ENCODE results near the gene GNAO1. TPM values are rescaled to one million over a fixed set of nuclear protein-coding genes. Genes with fewer than 3 reads are reported as not detected.

The GNAO1 gene
- total RNA-seq, 1 donor from 2014 or later, result not detected

DNA sequence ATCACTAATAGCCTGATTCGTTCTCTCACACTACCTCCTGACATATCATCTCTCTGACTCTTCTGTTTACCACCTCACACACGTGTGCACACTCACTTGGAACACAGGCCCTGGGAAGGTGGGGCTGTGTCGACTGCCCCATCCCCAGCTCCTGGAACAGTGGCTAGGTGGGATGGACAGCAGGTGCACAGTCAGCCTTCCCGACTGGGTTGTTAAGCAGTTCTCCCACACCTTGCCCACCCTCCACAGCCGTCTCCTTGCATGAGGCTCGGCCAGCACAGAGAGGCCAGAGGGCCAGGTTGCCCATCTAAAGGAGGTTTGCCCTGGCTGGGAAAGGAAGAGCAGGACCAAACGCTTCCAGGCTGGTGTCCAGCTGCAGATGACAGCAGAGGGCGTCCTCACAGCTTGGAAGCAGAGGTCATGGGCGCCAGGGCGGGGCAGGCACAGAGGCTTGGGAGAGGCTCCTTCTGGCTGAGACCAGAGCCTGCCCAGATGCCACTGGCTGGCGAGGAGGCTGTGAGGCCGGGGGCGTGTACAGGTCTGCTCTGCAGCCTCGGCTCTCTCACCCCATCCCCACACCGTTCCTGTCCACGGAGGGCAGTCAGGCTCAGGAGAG is 141.3 kb downstream of the GNAO1 start:
- no peak for DNase-seq (ENCODE audit: low read depth, low spot score)

- DNase-seq (ENCODE audit: low read depth, low spot score), result no peak
These were observed 143.5 kb downstream of the GNAO1 start for GRCh38 chr16:56334761-56335160.

GRCh38 chr16:56336071-56336688 is 144.9 kb downstream of the GNAO1 start:
- DNase-seq (ENCODE audit: low read depth, low spot score), result no peak

GRCh38 chr16:56336711-56337110 is 145.4 kb downstream of the GNAO1 start:
- DNase-seq (ENCODE audit: low read depth, low spot score), result no peak

GRCh38 chr16:56337131-56337857 is 146.0 kb downstream of the GNAO1 start:
- no peak for DNase-seq (ENCODE audit: low read depth, low spot score)

DNA sequence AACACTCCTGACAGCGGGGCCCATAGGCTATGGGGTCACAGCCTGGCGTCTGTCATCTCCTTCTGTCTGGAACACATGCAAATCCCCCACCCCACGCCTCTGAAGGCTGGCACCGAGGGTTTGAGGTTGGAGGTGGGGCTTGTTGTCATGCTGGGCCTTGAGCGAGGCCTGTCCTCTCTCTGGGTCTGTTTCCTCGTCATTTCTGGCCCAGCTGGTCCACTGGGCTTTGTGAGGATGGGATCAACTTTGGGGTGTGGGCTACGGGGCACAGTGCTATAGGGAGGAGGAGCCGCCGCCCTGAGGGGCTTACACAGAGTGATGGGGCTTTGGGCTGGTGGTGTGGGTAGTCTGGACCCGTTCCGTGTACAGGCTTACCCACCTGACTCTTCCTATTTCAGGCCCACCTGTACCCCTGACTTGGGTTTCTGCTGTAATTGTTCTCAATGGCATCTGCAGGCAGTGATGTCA is 146.6 kb downstream of the GNAO1 start:
- no peak for DNase-seq (ENCODE audit: low read depth, low spot score)

DNA sequence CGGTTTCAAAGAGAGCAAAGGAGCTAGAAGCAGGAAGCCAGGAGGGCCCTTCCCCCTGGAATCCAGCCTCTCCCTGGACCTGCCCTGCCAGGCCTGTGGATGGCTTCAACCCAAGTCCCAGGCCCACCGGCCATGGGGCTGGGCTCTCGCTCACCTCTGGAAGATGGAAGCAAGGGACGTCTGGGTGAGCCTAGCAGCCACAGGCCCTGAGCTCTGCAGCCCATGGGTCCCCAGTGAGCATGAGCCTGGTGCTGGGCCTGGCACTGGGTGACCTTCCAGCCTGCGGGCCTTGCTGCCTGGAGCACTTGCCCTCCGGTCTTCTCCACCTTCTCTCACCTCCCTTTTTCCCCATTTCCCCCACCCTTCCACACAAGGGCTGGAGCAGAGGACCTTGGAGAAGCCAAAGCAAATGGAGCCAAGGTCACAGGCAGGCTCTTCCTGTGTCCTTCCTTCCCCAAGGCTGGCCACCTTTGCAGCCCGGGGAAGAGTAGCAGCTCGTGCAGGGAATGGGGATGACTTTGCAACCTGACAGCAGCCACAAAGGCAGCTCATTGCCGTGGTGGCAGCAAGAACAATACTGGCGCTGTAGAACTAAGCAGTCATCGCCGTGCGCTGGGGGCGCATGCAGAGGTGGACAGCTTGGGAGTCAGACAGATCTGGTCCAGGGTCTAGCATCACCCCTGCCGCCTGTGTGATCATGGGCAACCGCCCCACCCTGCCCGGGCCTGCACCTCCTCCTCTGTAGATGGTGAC is 147.5 kb downstream of the GNAO1 start:
- DNase-seq (ENCODE audit: low read depth, low spot score), result no peak

DNA sequence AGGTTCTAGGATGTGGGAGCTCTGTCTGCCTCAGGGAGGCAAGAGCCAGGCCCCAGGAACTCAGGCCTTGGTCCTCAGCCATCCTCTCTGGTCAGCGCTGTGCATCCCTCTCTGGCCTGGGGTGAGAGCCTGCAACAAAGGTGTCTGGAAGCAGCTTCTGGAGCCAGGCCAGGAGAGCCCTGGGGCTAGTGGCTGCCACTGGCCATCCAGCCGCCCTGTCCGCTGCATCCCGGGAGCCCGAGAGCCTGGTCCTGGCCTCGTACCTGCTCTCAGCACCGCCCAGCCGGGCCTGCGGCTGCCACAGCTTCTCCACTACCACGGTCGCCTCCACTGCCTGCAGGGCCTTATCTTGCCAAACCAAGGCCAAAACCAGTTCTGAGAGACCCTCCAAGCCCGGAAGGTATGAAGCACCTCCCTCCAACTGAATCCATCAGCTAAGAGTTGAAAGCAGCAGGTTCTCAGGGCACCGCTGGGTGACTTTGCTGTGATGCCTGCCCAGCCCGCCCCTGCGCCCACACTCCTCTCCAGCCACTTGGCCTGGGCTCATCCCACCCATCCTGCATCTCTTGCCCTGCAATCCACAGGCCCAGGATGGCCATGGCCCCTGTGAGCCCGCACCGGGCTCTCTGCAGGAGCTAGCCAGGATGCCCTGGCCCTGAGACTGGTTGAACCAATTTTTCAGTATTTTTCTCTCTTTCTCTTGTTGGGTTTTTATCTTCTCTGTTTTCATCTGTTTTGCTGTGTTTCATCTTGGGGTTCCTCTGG is 148.3 kb downstream of the GNAO1 start:
- DNase-seq (ENCODE audit: low read depth, low spot score), result no peak

GRCh38 chr16:56340416-56340815 is 149.1 kb downstream of the GNAO1 start:
- DNase-seq (ENCODE audit: low read depth, low spot score), result no peak

DNA sequence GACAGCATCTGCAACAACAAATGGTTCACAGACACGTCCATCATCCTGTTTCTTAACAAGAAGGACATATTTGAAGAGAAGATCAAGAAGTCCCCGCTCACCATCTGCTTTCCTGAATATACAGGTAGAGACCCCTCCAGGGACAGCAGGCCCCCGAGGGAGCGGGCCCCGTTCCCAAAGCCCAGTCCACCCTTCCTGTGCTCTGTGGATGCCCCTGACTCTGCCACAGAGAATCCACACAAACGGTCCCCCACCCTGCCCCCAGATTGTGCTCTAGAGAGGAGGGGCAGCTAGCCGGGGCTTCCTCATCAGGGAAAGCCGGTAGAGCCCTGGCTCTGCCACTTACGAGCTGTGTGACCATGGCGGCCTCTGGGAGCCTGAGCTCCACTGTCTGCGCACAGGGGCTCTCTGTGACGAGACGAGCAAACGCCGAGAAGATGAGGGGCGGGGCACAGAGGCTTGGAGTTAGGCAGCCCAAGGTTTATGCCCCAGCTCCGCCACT is 149.6 kb downstream of the GNAO1 start:
- no peak for DNase-seq (ENCODE audit: low read depth, low spot score)

DNA sequence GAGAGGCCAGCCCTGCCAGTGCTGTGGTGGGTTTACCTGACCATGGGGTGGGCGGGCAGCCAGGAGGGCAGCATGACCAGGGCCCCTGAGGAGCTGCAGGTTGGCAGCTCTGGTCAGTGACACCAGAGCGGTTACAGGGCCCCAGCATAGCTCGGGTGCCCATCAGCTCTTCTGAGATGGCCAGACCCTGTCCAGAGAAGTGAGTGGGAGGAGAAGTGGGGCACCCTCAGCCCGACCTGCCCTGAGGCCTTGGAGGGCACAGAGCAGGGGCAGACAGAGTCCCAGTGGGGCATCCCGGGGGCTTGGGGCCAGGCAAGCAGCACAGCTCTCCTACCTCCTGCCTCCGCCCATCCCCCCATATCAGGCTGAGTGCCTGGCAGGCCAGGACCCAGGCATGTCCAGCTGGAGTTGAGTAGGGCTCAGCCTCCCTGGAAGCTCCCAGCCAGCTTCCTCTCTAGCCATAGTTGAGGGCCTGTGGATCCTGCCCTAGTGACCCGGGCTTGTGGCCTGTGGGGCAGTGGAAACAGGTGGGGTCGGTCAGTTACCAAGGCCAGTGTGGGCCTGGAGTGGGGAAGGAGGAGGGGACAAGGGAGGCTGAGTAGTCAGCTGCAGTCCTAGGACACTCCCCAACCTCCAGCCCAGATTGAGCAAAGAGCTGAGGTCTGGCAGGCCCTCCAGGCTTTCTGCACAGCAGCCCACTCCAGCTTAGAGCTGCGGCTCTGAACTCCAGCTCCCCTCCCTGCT is 150.5 kb downstream of the GNAO1 start:
- no peak for DNase-seq (ENCODE audit: low read depth, low spot score)

- DNase-seq (ENCODE audit: low read depth, low spot score), result no peak
These were observed 152.6 kb downstream of the GNAO1 start for GRCh38 chr16:56343661-56344517.

DNA sequence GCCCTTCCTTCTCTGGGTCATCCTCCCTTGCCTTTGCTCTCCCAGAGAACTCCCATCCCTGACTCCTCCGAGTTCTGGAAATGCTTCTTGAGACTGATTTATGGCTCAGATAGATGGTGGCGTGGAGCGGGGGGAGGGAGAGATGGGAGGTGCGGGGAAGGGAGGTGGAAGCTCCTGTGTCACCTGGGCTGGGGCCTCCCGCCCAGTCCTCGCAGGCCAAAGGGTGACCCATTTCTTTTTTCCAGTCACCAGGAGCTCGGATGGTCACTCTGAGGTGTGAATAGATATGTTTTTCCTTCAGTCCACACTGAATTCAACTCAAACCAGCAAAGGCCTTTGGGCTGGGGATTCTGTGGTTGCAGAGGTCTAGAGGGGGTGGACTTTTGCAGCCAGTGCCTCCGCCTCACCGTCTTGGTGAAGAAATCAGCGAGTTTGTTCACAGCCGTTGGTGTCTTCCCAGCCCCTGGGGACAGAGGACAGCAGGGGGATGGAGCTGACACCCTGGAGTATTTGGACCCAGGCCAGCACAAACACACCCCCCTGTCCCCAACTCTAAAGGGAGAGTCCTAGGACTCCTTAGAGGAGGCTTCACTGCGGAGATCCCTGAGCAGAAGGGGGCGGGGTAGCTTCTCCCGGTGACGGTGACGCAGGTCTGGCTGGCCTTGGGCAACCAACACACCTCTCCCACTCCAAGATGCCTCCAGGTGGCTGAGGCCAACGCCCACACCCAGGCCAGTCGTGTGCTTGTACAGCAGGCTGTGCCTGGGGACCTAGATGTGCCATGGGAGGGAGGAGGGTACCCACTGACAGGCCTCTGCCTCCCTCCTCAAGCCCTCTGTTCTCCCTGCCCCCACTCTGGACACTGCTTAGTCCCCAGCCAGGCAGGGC is 153.5 kb downstream of the GNAO1 start:
- DNase-seq (ENCODE audit: low read depth, low spot score), result no peak

- no peak for DNase-seq (ENCODE audit: low read depth, low spot score)
These were observed 154.2 kb downstream of the GNAO1 start for GRCh38 chr16:56345406-56346050.

- no peak for DNase-seq (ENCODE audit: low read depth, low spot score)
These were observed 155.0 kb downstream of the GNAO1 start for GRCh38 chr16:56346131-56346890.

DNA sequence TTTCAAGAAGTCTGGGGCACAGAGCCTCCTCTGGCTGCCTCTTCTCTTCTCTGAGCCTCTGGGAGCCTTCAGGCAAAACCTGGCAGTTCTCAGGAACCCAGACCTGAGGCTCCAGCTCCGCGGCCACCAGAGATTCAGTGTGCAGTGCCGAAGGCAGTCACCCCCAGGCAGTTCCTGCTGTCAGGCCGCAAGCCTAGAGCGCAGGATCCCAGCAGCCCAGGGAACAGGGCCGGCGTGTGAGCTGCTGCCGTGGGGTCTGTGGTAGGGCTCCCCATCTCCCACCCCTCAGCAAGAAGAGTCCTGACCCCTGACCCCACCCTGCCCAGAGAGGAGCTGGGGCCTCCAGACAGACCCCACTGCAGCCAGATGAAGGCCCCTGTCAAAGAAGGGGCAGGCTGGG is 155.9 kb downstream of the GNAO1 start:
- no peak for DNase-seq (ENCODE audit: low read depth, low spot score)

DNA sequence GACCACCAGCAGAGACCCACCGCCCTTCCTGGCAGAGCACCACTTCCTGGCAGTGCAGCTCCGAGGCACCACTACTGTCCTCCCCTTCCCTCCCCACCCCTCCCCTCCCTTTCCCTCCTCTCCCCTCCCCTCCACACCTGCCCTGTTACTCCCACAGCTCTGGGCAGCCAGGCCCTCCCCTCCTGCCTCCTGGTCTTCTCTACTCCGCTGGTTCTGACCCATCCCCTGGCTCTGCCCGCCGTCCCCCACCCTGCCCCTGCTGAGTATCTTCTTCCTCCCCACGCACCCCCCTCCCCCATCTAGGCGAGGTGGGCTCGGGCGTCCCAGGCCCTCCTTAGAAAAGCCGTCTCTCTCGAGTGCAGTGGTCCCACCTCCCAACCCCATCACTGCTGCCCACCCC is 156.4 kb downstream of the GNAO1 start:
- DNase-seq (ENCODE audit: low read depth, low spot score), result no peak
